Choroid plexus epithelial cell (primary cell): ENCODE results near the gene KISS1.

Experiments
- DNase-seq: peaks from one replicate; pipeline ENCODE4 v3.0.0-alpha.2; 2010; ENCODE audit warnings: low read depth
- H3K4me3 ChIP-seq: 2 replicates; pipeline ENCODE4 v1.5.1; 2011; ENCODE audit warnings: low read depth, mild to moderate bottlenecking, control low read depth, low read length, moderate library complexity
- CTCF ChIP-seq: conservative IDR thresholded peaks from 2 replicates; pipeline ENCODE4 v1.5.1; 2011; ENCODE audit warnings: low read depth, mild to moderate bottlenecking, control low read depth, inconsistent platforms, low read length, moderate library complexity

Gene KISS1

GRCh38 chr1:204192046-204192445, 4.2 kb downstream of the KISS1 start:
- TF ChIP-seq CTCF: no peak
- H3K4me3 ChIP-seq: no peak overlapping the region
- DNase-seq: no peak

- no peak for TF ChIP-seq CTCF
- no peak for DNase-seq
- no peak overlapping the region for H3K4me3 ChIP-seq
These were observed 4.8 kb downstream of the KISS1 start for GRCh38 chr1:204191456-204191855.

- DNase-seq: peak; percentile 58
- peak overlapping the region; percentile 44 for H3K4me3 ChIP-seq
- no peak for TF ChIP-seq CTCF
These were observed 5.8 kb downstream of the KISS1 start for GRCh38 chr1:204190212-204191211.

GRCh38 chr1:204188959-204189639, 7.2 kb downstream of the KISS1 start:
- no peak overlapping the region for H3K4me3 ChIP-seq
- TF ChIP-seq CTCF: no peak
- no peak for DNase-seq

- H3K4me3 ChIP-seq: no peak overlapping the region
- no peak for DNase-seq
- TF ChIP-seq CTCF: no peak
These were observed 9.7 kb downstream of the KISS1 start for GRCh38 chr1:204186597-204186996.

- no peak for TF ChIP-seq CTCF
- H3K4me3 ChIP-seq: no peak overlapping the region
- no peak for DNase-seq
These were observed 15.2 kb downstream of the KISS1 start for GRCh38 chr1:204181116-204181515.
